WTC11 (cell line): ENCODE results near the gene ADGRF1. TPM values are rescaled to one million over a fixed set of nuclear protein-coding genes. Genes with fewer than 3 reads are reported as not detected.
A peak's percentile ranks its signal among the peaks of the same experiment; 100 is the strongest.

Experiments used
- ATAC-seq: fragments of 200-7000 bp; cut with Tn5 transposase; 2 replicates; pipeline ENCODE4 v1.10.0; 2021; ENCODE audit warnings: mild to moderate bottlenecking, moderate library complexity
- CTCF ChIA-PET: fragments of 300-600 bp; sonication (Branson Sonifier 250); formaldehyde crosslinking; loops from one replicate; lab custom pipeline; 2021; ENCODE audit warnings: antibody characterized with exemption; lab: Charles Lee
- POLR2A ChIA-PET: fragments of 350-600 bp; sonication (Branson Sonifier 250); formaldehyde crosslinking; loops from one replicate; lab custom pipeline; 2021; ENCODE audit warnings: antibody characterized with exemption; lab: Charles Lee
- DNase-seq: peaks from one replicate; pipeline ENCODE4 v3.0.0; 2021; ENCODE audit warnings: low spot score
- H3K27ac Mint-ChIP-seq: 2 replicates; pipeline ENCODE4 v1.8.0; 2021; ENCODE audit warnings: mixed read lengths
- H3K27me3 Mint-ChIP-seq: 2 replicates; pipeline ENCODE4 v1.8.0; 2021; ENCODE audit warnings: low read depth, mild to moderate bottlenecking, moderate library complexity, mixed read lengths
- H3K36me3 Mint-ChIP-seq: 2 replicates; pipeline ENCODE4 v1.8.0; 2021; ENCODE audit warnings: mixed read lengths
- H3K4me1 Mint-ChIP-seq: 2 replicates; pipeline ENCODE4 v1.8.0; 2022; ENCODE audit warnings: mixed read lengths
- H3K4me3 Mint-ChIP-seq: 2 replicates; pipeline ENCODE4 v1.8.0; 2021; ENCODE audit warnings: mild to moderate bottlenecking, moderate library complexity, mixed read lengths
- H3K9me3 Mint-ChIP-seq: 2 replicates; pipeline ENCODE4 v1.8.0; 2021; ENCODE audit warnings: mixed read lengths
- ATF3 ChIP-seq: sonication (generic); formaldehyde crosslinking; conservative IDR thresholded peaks from 2 replicates; pipeline ENCODE4 v1.8.1; 2022; ENCODE audit warnings: mild to moderate bottlenecking, missing genetic modification reagents
- E2F1 ChIP-seq: sonication (generic); formaldehyde crosslinking; IDR thresholded peaks from 2 replicates; pipeline ENCODE4 v1.8.0; 2022; ENCODE audit warnings: mild to moderate bottlenecking, missing genetic modification reagents
- GABPB1 ChIP-seq: sonication (generic); formaldehyde crosslinking; IDR thresholded peaks from 2 replicates; pipeline ENCODE4 v1.8.1; 2023; ENCODE audit warnings: mild to moderate bottlenecking, missing genetic modification reagents
- IRF2 ChIP-seq: sonication (generic); formaldehyde crosslinking; IDR thresholded peaks from 2 replicates; pipeline ENCODE4 v1.8.0; 2022; ENCODE audit warnings: low read depth, missing genetic modification reagents, borderline replicate concordance
- JUN ChIP-seq: sonication (generic); formaldehyde crosslinking; IDR thresholded peaks from 2 replicates; pipeline ENCODE4 v1.8.0; 2023; ENCODE audit warnings: mild to moderate bottlenecking, missing genetic modification reagents
- MXD4 ChIP-seq: fragments of 250-450 bp; sonication (Bioruptor Pico); IDR thresholded peaks from 2 replicates; pipeline ENCODE4 v1.8.0; 2021; ENCODE audit warnings: mild to moderate bottlenecking, moderate library complexity, borderline replicate concordance
- NR1H2 ChIP-seq: sonication (generic); formaldehyde crosslinking; IDR thresholded peaks from 2 replicates; pipeline ENCODE4 v1.9.0; 2021; ENCODE audit warnings: mild to moderate bottlenecking, moderate library complexity, missing genetic modification reagents
- RELA ChIP-seq: sonication (generic); formaldehyde crosslinking; IDR thresholded peaks from 2 replicates; pipeline ENCODE4 v1.8.1; 2022; ENCODE audit warnings: missing genetic modification reagents, mild to moderate bottlenecking, borderline replicate concordance
- RORB ChIP-seq: fragments of 250-450 bp; sonication (Bioruptor Pico); IDR thresholded peaks from 2 replicates; pipeline ENCODE4 v1.9.0; 2021; ENCODE audit warnings: mild to moderate bottlenecking
- SOX15 ChIP-seq: fragments of 250-450 bp; sonication (Bioruptor Pico); IDR thresholded peaks from 2 replicates; pipeline ENCODE4 v1.9.0; 2021; ENCODE audit warnings: mild to moderate bottlenecking
- SP1 ChIP-seq: sonication (generic); formaldehyde crosslinking; conservative IDR thresholded peaks from 2 replicates; pipeline ENCODE4 v1.8.1; 2022; ENCODE audit warnings: missing genetic modification reagents
- STAT6 ChIP-seq: sonication (generic); formaldehyde crosslinking; conservative IDR thresholded peaks from 2 replicates; pipeline ENCODE4 v1.8.1; 2023; ENCODE audit warnings: mild to moderate bottlenecking, low read depth, missing genetic modification reagents, moderate library complexity
- TCF7 ChIP-seq: sonication (generic); formaldehyde crosslinking; IDR thresholded peaks from 2 replicates; pipeline ENCODE4 v1.8.0; 2022; ENCODE audit warnings: mild to moderate bottlenecking, low read depth, missing genetic modification reagents, moderate library complexity
- ZBTB21 ChIP-seq: sonication (generic); formaldehyde crosslinking; IDR thresholded peaks from 2 replicates; pipeline ENCODE4 v1.8.1; 2023; ENCODE audit warnings: mild to moderate bottlenecking, missing genetic modification reagents, borderline replicate concordance
- ZNF232 ChIP-seq: sonication (generic); formaldehyde crosslinking; IDR thresholded peaks from 2 replicates; pipeline ENCODE4 v1.8.0; 2022; ENCODE audit warnings: mild to moderate bottlenecking, missing genetic modification reagents
- ZNF317 ChIP-seq: sonication (generic); formaldehyde crosslinking; IDR thresholded peaks from 2 replicates; pipeline ENCODE4 v1.8.1; 2023; ENCODE audit warnings: low read depth, mild to moderate bottlenecking, moderate library complexity, missing genetic modification reagents, borderline replicate concordance
- ZNF512 ChIP-seq: sonication (generic); formaldehyde crosslinking; IDR thresholded peaks from 2 replicates; pipeline ENCODE4 v1.8.1; 2022; ENCODE audit warnings: missing genetic modification reagents, borderline replicate concordance
- ZNF671 ChIP-seq: fragments of 250-450 bp; sonication (Bioruptor Pico); IDR thresholded peaks from 2 replicates; pipeline ENCODE4 v1.8.0; 2021; ENCODE audit warnings: mild to moderate bottlenecking
- ZSCAN18 ChIP-seq: fragments of 250-450 bp; sonication (Bioruptor Pico); IDR thresholded peaks from 2 replicates; pipeline ENCODE4 v2.1.2; 2022; ENCODE audit warnings: mild to moderate bottlenecking, moderate library complexity
- total RNA-seq: library from RNA; stranded (reverse); gene quantifications from 3 replicates; pipeline ENCODE4 v1.2.3, GENCODE V29; 2021

ADGRF1 gene
- total RNA-seq, 1 experiment from 2014 or later: 0.26 TPM

- H3K27me3 Mint-ChIP-seq: no peaks in the 10 kb centered on the region
- ChIA-PET CTCF (interaction anchor here (1.6 kb wide), 1 partner anchor 137 kb away, joined by 5 read pairs; no protein-coding TSS in a partner anchor), POLR2A (no interaction called here)
- H3K36me3 Mint-ChIP-seq: no peaks in the 10 kb centered on the region
- H3K9me3 Mint-ChIP-seq: no peaks in the 10 kb centered on the region
- no peak for ATAC-seq
- no peak overlapping the region for H3K4me3 Mint-ChIP-seq
- no peak for TF ChIP-seq ZNF671
- no peak for TF ChIP-seq ZSCAN18 (CRISPR knock-in tag)
- TF ChIP-seq SOX15 (CRISPR knock-in tag): no peak
- no peak for TF ChIP-seq NR1H2 (CRISPR knock-in tag)
- TF ChIP-seq E2F1 (CRISPR knock-in tag): no peak
- TF ChIP-seq ZNF317 (CRISPR knock-in tag): no peak
- TF ChIP-seq STAT6 (CRISPR knock-in tag): no peak
- TF ChIP-seq GABPB1 (CRISPR knock-in tag): no peak
- no peak for TF ChIP-seq JUN
- no peak for TF ChIP-seq MXD4 (CRISPR knock-in tag)
- TF ChIP-seq ZBTB21 (CRISPR knock-in tag): no peak
- TF ChIP-seq, all 79 proteins: peak for 0
- Mint-ChIP-seq H3K27ac (no peak overlapping the region), H3K4me1 (peaks cover 13% of the 10 kb centered on the region)
- DNase-seq: no peak
Measured at GRCh38 chr6:46985943-46986342, 56.2 kb downstream of the ADGRF1 start.

GRCh38 chr6:46983007-46983411 lies 59.1 kb downstream of the ADGRF1 start:
- CTCF ChIA-PET: interaction anchor here (0.8 to 3.2 kb wide), 5 partner anchors 24 to 492 kb away, joined by 3 to 29 read pairs (median 4); partner anchors contain the start of gene RCAN2
- DNase-seq: no peak
- POLR2A ChIA-PET: interaction anchor here (0.6 kb wide), 1 partner anchor 248 kb away, joined by 3 read pairs; the partner anchor contains the start of gene PLA2G7

More at GRCh38 chr6:46983007-46983411, 59.1 kb downstream of the ADGRF1 start:
- H3K27ac Mint-ChIP-seq: no peak overlapping the region
- ATAC-seq: peak; percentile 86
- TF ChIP-seq ATF3 (CRISPR knock-in tag) (no peak), ZNF512 (CRISPR knock-in tag) (no peak), IRF2 (CRISPR knock-in tag) (no peak), RORB (CRISPR knock-in tag) (no peak), RELA (no peak), ZNF232 (no peak), NR1H2 (CRISPR knock-in tag) (no peak), TCF7 (no peak), SP1 (CRISPR knock-in tag) (no peak)
- TF ChIP-seq, all 79 proteins: peak for 0
- Mint-ChIP-seq H3K4me3 (no peak overlapping the region), H3K9me3 (no peaks in the 10 kb centered on the region), H3K36me3 (no peaks in the 10 kb centered on the region), H3K27me3 (no peaks in the 10 kb centered on the region), H3K4me1 (peaks cover 7% of the 10 kb centered on the region)
